Measurements from ENCODE around the gene RSBN1.
A peak's percentile ranks its signal among the peaks of the same experiment; 100 is the strongest.
"Not testable (repeated sequence)": the region's sequence is repeated elsewhere in the genome, so short reads cannot be mapped to it uniquely, and the experiment has no call there.

The RSBN1 gene

GRCh38 chr1:113811888-113812660, at the start of gene RSBN1:
RSBN1 (minus strand) TSS chr1:113812476; CDS start chr1:113812412, 64 bp downstream.
- peak; percentile 98 for DNase-seq (ENCODE audit: low read depth, low spot score)

GRCh38 chr1:113861641-113862040, 49.4 kb upstream of the RSBN1 start:
- no peak for DNase-seq (ENCODE audit: low read depth, low spot score)

- no peak for DNase-seq (ENCODE audit: low read depth, low spot score)
Measured at GRCh38 chr1:113860891-113861290, 48.6 kb upstream of the RSBN1 start.

- no peak for DNase-seq (ENCODE audit: low read depth, low spot score)
Measured at GRCh38 chr1:113859478-113860175, 47.4 kb upstream of the RSBN1 start.

- DNase-seq (ENCODE audit: low read depth, low spot score): no peak
Measured at GRCh38 chr1:113858982-113859381, 46.7 kb upstream of the RSBN1 start.

GRCh38 chr1:113858418-113858817, 46.1 kb upstream of the RSBN1 start:
- DNase-seq (ENCODE audit: low read depth, low spot score): no peak

- no peak for DNase-seq (ENCODE audit: low read depth, low spot score)
Measured at GRCh38 chr1:113857776-113858175, 45.5 kb upstream of the RSBN1 start.

- no peak for DNase-seq (ENCODE audit: low read depth, low spot score)
Measured at GRCh38 chr1:113856401-113856790, 44.1 kb upstream of the RSBN1 start.

GRCh38 chr1:113855630-113856400, 43.5 kb upstream of the RSBN1 start:
- DNase-seq (ENCODE audit: low read depth, low spot score): no peak

GRCh38 chr1:113854234-113854633, 42.0 kb upstream of the RSBN1 start:
- DNase-seq (ENCODE audit: low read depth, low spot score): no peak

GRCh38 chr1:113852694-113853093, 40.4 kb upstream of the RSBN1 start:
- DNase-seq (ENCODE audit: low read depth, low spot score): not testable (repeated sequence)

- DNase-seq (ENCODE audit: low read depth, low spot score): no peak
Measured at GRCh38 chr1:113850127-113850796, 38.0 kb upstream of the RSBN1 start.

GRCh38 chr1:113849072-113849471, 36.8 kb upstream of the RSBN1 start:
- DNase-seq (ENCODE audit: low read depth, low spot score): no peak

GRCh38 chr1:113846391-113847035, 34.2 kb upstream of the RSBN1 start:
- no peak for DNase-seq (ENCODE audit: low read depth, low spot score)

GRCh38 chr1:113836534-113836933, 24.3 kb upstream of the RSBN1 start:
- DNase-seq (ENCODE audit: low read depth, low spot score): no peak

- no peak for DNase-seq (ENCODE audit: low read depth, low spot score)
Measured at GRCh38 chr1:113835686-113836290, 23.5 kb upstream of the RSBN1 start.

- DNase-seq (ENCODE audit: low read depth, low spot score): no peak
Measured at GRCh38 chr1:113834716-113835115, 22.4 kb upstream of the RSBN1 start.

GRCh38 chr1:113830039-113830438, 17.8 kb upstream of the RSBN1 start:
- no peak for DNase-seq (ENCODE audit: low read depth, low spot score)

GRCh38 chr1:113821916-113822315, 9.6 kb upstream of the RSBN1 start:
- DNase-seq (ENCODE audit: low read depth, low spot score): no peak

GRCh38 chr1:113818578-113818977, 6.3 kb upstream of the RSBN1 start:
- DNase-seq (ENCODE audit: low read depth, low spot score): no peak

- DNase-seq (ENCODE audit: low read depth, low spot score): no peak
Measured at GRCh38 chr1:113813218-113813617, 942 bp upstream of the RSBN1 start.
